Measurements from ENCODE around the gene ANO10.

DNA sequence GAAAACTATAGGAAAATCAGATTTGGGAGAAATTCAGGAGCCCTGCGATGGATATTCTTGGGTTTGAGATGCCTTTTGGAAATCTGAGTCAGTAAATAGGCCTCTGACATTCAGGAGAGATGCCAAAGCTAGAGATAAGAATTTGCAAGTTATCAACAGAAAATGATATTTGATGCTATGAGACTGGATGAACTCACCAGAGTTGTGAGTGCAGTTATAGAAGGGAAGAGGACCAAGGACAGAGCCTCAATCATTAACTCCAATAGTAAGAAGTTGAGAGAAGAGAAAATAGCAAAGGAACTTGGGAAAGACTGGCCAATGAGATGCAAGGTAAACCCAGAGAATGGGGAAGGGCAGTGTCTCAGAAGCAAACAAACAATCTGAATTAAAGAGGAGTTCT, 7.9 kb upstream of the ANO10 start:
- TF ChIP-seq, protein P1, sequence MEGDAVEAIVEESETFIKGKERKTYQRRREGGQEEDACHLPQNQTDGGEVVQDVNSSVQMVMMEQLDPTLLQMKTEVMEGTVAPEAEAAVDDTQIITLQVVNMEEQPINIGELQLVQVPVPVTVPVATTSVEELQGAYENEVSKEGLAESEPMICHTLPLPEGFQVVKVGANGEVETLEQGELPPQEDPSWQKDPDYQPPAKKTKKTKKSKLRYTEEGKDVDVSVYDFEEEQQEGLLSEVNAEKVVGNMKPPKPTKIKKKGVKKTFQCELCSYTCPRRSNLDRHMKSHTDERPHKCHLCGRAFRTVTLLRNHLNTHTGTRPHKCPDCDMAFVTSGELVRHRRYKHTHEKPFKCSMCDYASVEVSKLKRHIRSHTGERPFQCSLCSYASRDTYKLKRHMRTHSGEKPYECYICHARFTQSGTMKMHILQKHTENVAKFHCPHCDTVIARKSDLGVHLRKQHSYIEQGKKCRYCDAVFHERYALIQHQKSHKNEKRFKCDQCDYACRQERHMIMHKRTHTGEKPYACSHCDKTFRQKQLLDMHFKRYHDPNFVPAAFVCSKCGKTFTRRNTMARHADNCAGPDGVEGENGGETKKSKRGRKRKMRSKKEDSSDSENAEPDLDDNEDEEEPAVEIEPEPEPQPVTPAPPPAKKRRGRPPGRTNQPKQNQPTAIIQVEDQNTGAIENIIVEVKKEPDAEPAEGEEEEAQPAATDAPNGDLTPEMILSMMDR (IDR thresholded peaks at IDR 0.05; ENCODE audit: low read length): no peak
- no peak for TF ChIP-seq EZH2 (IDR thresholded peaks at IDR 0.05; ENCODE audit: borderline replicate concordance, low read length)

Data from OCI-LY1 (cell line).